ENCODE measurements around the gene GPHA2.

DNA sequence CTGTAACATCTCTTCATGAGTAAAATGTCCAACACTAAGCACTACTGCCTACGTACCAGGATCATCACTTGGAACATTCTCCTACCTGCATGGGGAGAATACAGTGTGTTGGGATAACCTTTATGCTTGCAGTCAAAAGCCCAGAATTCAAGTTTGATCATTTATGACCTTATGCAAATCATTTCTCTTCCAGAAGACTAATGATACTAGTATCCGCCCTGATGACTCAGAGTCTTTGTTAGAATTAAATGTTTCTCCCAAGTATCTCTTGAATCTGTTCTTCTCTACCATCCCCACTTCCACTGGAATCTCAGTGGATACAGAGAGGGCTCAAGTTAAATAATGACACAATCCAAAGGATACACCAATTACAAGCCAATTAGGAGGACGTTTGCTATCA is 23.8 kb upstream of the GPHA2 start:
- TF ChIP-seq ZNF274 (IDR thresholded peaks at IDR 0.05; ENCODE audit: low read depth, low read length) (no peak), YY1 (IDR thresholded peaks at IDR 0.05; ENCODE audit: insufficient read depth, insufficient read length) (no peak), SUZ12 (IDR thresholded peaks at IDR 0.05; ENCODE audit: extremely low read depth, insufficient read depth, insufficient read length) (no peak)

All from NT2/D1 (cell line).